ENCODE data around the gene GNAZ.

The GNAZ gene

DNA sequence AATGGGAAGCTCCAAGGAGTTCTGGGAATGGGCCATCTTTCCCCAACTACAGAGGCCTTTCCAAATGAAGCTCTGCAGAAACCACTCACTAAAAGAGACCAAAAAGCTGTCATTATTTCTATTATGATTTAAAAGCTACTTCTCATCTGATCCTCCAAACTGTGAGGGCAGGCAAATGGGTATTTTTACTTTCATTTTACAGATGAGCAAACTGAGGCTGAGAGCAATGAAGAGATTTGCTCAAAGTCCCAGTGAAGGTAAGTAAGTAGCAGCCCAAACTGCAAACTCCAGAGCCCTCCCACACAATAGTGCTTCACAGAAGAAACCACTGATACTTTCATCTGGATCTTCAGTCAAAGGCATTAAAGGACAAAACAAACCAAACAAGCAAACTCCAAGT lies 70.1 kb downstream of the GNAZ start:
- DNase-seq, result no peak

DNA sequence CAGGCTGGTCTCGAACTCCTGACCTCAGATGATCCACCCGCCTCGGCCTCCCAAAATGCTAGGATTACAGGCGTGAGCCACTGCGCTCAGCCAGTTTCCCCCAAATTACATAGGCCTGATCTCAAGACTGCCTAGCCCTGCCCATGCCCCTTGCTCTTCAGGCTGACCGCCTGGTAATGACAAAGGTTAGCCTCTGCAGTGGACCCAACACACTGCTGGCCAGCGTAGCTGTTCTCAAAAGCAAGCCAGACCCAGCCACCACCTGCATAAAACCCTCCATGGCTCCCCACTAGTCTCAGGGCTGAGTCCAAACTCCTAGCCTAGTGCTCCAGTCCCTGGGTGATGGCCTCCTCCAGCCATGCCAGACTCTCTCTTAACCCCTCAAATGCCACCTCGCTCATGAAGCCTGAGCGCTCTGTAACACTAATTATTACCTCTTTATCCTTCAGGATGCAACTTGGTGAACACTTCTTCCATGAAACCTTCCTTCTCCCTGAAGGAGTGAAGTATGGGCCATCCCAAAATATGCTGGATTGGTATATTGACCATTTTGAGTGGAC lies 72.3 kb downstream of the GNAZ start:
- DNase-seq, result no peak

DNA sequence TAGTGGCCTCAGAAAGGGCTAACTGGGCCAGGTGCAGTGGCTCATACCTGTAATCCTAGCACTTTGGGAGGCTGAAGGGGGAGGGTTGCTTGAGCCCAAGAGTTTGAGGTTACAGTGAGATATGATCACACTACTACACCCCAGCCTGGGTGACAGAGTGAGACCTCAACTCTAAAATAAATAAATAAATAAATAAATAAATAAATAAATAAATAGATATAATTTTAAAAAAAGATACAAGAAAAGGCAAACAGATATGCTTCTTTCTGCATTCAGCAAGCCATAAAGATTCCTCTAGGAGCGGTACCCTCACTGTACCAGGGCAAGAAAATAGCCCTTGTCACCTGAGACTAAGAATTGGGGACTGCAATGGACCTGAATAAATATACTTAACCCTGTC lies 72.8 kb downstream of the GNAZ start:
- no peak for DNase-seq

DNA sequence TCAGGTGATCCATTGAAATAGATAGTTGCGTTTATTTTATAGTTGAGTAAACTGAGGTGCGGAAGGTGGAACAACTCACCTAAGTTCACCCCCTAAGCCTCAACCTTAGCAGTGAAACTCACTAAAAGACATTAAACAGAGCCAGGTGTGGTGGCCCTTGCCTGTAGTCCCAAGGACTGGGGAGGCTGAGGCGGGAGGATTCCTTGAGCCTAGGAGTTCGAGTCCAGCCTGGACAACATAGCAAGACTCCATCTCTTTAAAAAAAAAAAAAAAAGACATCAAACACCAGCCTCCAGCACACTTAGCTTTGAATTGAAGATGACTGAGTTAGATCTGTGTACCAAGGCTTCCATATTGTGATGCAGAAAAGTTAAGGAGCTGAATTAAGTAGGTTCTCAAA lies 74.1 kb downstream of the GNAZ start:
- DNase-seq, result no peak

DNA sequence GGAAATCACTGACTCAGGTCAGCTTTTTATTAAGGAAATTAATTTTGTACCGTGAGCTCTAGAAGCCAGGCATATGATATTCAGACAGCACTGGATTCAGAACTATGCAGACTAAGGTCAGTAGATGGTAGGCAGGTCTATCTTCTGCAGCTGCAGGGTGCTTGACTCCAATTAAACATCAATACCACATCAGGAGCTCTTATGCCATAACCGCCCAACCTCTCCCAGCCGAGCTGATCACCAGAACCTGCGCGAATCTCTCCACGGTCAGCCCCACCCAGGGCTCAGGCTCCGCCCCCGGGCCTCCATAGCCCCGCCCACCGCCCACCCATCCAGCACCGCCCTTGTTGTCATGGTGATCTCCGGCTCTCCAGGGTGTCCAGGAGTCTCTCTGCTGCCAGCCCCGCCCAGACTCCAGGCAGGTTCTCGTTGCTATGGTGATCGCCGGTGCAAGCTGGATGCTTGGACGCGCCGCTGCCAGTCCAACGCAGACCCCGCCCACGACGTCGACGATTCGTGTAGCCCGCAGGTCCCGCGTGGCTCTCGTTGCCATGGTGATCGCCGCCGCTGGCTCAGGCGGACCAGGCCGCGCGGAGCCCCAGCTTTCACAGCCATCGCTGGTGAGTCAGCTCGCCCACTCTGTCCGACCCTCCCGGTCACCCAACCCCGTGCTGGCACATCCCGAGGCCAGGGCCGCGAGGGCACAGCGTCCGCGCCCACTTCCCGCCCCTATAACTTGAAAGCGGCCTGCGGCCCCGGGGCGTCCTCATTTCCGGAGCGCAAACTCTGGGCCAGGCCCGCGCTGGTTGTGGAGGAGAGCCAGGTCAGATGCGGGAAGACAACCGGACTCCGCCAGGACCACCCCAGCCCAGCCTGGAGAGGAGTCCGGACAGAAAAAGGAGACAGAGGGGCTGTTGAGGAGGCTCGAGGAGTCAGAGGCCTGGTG lies 74.9 kb downstream of the GNAZ start, which contains the start of gene RAB36:
RAB36 (plus strand) TSS at position 546 of the 946 bp plus-strand sequence. CDS start 1,140 bp downstream, outside the sequence.
- peak; percentile 97 for DNase-seq

DNA sequence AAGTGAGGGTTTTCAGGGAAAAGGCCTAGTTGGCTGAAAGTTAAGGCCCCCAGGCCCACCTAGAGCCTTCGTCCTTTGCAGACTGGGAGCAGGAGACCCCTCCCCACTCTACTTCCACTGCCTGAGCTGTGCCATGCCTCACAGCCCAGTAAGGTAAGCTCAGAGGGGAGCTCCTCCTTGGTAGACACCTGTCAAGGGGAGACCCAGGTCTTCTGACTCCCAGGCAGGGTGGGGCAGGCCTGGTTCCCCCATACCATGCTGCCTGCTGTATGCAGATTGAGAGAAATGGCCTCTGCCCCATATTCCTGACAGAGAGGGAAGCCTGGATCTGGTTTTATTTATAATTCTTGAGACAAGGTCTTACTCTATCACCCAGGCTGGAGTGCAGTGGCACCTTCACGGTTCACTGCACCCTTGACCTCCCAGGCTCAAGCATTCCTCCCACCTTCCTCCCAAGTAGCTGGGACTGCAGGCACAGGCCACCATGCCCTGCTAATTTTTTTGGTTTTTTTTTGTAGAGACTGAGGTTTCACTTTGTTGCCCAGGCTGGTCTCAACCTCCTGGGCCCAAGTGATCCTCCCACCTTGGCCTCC lies 75.7 kb downstream of the GNAZ start:
- no peak for DNase-seq

DNA sequence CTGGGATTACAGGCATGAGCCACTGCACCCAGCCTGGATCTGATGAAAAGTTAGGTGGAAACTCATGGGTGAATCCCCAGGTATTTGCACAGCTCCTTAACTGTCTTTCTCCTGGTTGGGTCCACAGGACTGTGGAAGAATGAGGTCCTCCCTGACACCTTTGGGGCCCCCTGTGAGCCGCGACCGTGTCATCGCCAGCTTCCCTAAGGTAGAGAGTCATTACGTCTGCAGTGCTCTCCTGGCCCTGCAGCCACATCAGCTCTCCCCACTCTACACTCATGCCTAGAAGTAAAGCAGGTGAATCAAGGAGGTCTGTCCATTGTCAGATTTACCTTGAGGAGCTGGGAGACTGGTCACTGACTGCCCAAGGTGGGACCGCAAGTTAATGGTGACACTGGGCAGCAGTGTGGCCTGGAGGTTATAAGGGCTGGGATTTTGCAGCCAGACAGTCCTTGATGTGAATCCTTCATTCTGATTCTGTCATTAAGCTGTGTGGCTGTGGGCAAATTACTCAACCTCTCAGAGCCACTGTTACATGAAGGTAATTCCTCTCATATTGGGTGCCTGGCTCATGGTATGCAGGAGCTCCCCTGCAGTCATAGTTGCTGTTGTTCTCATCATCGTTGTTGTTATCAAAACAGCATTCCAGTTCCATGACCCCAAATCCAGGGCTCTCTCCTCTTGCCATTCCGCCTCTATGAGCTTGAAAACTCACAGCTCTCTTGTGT lies 76.3 kb downstream of the GNAZ start:
- no peak for DNase-seq

DNA sequence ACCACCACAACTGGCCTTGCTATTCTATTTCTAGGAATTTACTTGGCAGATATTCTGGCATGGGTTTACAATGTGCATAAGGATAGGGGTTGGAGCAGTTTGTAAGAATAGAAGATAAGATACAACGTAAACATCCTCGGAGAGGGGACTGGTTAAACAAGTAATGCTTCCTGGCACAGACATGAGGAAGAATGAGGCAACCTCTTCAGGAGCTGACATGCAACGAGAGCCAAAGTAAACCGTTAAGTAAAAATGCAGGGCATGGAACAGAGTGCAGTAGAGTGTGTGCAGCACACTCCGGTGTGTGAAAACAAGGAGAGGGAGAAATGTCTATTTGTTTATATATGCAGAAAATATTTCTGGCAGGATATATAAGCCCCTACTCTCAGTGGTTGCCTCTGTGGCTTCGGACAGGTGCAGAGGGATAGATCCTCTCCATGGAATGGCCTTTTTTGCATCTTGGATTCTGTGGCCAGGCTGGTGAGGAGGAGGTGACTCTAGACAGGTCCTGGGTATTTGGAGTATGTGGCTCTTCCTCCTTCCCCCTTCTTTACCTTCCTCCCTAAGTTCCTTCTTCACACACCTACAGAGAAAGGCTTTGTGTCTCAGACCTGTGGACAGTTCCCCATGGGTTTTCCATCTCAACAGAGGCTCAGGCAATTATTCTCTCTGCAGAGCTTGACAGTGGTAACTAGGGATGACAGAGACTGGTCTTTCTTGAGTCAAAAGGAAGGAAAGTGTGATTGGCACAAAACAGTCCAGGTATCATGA lies 77.5 kb downstream of the GNAZ start:
- no peak for DNase-seq

DNA sequence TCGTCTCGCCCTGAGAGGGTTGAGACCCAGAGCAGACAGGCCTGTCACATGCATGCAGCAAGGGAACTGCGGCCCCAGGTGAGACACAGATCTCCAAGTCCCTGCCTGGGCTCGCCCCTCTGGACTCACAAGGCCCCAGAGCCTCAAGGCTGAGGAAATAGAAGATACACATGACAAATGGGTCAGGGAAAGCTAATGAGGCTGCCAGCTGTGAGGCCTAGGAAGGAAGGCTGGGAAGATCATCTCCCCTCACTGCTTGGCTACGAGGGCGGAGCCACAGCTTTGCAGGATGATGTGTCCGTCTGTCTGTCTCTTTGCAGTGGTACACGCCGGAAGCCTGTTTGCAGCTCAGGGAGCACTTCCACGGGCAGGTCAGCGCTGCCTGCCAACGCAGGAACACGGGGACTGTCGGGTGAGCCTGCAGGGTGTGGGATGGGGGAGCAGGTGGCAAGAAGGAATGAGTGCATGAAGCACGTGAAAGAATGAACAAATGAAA lies 79.5 kb downstream of the GNAZ start:
- DNase-seq, result no peak

DNA sequence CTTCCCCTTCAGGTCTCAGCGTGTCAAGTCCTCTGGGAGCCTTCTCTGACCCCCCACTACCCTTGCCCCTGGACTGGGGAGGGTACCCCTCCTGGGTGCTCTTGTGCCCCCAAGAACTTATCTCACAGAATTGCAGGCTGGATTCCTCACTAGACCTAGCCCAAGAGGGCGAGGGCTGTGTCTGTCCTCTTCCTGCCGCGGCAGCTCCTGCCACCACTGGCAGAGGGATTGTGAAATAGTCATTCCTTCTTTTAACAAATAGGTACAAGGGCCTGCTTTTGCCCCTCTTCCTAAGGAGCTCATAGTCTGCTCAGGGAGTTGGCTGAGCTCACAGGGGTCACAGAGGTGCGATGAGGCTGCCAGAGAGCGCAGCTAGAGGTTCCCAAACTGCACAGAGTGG lies 80.4 kb downstream of the GNAZ start:
- DNase-seq, result no peak

DNA sequence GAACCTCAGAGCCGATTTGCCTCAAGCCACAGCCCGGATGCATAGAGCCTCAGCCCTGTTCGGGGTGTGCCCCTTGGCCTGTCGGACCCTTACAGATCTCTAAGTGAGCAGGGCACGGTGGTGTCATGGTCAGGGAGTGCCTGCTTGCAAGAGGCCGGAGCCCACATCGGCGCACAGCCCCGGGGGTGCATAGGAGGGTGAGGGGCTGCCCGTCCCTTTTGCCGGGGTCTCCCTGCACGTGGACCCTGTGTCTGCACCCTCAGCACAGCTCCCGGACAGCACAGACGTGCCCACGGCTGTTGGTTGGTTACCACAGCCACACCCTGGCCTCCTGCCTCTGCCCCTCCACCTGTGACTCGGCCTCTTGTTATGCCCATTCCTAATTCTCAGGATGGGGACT lies 81.5 kb downstream of the GNAZ start:
- no peak for DNase-seq

DNA sequence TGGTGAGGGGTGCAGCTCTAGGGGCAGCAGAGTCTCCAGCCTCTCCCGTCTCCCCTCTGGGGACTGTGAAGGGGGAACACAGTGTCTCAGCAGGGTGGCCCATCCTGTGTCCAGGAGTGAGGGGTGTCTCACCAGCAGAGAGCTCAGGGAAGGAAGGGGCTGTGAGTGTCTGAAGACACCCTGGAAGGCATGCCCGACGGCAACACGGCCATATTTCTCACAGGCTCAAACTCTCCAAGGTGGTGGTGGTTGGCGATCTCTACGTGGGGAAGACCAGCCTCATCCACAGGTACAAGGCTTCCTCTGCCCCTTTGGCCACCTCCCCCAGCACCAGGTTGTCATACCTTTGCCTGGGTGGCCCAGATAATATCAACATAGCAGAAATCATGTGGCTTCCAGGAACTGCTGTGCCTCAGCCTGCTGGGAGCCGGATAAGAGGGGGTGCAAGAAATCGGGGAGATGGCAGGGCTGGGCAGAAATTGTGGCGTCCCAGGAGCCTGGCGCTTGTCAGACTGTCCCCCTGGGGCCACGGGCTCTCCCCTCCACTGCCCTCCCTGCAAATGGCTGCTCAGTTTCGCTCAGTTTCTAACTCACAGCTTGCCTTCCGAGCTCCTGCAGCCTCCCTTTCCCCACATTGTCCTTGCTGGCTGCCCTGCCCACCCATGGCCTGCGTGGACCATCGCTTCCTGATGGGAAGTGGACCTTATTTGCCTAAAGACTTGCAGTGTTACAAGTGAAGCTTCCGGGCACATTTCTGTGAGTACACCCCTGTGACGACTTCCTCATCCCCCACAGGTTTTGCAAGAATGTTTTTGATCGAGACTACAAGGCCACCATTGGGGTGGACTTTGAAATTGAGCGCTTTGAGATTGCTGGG lies 82.2 kb downstream of the GNAZ start:
- no peak for DNase-seq

DNA sequence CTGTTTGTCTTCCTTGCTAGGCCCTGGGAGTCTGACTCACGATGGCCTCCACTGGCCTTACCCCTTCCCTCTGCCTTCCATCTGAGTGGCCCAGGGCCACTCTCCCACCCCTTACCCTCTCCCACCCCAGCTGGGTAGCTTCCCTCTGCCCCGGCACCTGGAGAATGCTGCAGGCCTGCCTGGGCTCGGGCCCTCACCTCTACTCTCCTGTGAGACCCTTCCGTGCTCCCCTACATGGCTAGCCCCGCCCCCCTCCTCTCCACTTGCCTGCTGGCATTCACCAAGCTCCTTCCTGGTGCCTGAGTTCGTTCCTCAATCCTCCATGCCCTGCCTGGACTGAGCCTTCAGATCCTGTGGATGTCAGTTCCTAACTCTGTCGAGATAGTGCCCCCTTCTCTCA lies 83.7 kb downstream of the GNAZ start:
- DNase-seq, result no peak

DNA sequence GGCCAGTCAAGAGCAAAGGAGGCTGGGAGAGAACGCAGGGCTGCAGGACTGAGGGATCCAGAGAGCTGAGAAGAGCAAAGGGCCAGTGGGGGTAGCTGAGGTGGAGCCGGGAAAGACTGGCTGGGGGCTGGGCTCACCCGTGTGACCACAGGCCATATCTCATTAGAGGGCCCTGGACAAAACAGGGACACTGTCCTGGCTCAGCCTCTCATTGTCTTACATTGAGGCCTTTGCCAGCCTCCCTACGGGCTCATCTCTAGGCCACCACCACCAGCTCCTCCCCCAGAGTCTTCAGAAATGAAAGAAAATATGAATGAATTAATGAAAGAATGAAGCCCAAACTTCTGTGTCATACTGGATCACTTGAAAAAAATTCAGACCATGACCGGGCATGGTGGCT lies 84.1 kb downstream of the GNAZ start:
- DNase-seq, result no peak

DNA sequence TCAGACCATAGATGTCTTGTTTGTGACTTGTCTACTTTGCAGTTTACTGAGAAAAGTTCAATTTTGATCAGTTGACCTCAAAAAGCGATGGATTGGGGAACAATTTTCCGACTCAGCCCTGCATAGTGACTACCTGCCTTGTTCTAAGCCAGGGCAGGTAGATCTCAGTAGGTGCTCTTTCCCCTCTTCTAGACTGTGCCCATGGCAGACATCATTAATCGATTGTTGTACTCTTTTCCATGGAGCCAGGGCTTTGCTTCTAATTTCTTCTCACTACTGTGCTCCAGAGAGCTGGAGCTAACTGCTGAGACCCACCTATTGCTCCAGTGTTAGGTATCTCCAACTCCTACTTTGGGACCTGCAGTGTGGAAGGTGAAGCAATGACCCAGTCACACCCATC lies 84.8 kb downstream of the GNAZ start:
- no peak for DNase-seq

DNA sequence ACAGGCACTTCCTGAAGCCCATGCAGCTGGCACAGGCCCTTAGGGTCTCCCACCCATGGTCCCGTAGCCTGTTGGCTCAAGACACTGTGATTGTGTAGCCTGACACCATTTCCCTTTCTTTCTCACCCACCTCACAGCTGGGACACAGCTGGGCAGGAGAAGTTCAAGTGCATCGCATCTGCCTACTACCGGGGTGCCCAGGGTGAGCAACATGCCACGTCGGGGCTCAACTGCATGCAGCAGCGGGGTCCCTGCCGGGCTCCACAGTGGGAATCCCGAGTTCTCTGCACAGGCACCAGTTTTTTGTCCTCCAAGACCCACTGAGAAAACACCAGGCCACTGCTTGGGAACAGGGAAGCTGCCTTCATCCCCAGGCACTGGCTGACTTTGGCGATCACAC lies 85.5 kb downstream of the GNAZ start:
- DNase-seq, result no peak

DNA sequence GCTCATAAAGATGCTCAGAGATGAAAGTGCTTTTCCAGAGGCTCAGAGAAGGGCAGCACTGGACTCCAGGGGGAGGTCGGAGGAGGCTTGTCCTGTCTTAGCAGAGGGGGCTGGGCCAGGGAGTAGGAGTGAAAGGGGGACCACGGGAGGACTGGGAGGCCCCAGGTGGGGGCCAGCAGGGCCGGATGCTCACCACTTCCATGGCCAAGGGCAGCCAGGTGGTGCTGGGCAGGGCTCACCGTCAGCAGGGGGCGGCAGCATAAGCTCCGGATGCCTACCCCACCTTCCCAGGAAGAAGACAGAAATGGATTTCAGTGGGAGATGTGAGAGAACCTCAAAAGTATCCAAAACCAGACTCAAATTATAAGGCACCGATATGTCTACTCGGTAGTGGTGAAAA lies 86.0 kb downstream of the GNAZ start:
- DNase-seq, result no peak

DNA sequence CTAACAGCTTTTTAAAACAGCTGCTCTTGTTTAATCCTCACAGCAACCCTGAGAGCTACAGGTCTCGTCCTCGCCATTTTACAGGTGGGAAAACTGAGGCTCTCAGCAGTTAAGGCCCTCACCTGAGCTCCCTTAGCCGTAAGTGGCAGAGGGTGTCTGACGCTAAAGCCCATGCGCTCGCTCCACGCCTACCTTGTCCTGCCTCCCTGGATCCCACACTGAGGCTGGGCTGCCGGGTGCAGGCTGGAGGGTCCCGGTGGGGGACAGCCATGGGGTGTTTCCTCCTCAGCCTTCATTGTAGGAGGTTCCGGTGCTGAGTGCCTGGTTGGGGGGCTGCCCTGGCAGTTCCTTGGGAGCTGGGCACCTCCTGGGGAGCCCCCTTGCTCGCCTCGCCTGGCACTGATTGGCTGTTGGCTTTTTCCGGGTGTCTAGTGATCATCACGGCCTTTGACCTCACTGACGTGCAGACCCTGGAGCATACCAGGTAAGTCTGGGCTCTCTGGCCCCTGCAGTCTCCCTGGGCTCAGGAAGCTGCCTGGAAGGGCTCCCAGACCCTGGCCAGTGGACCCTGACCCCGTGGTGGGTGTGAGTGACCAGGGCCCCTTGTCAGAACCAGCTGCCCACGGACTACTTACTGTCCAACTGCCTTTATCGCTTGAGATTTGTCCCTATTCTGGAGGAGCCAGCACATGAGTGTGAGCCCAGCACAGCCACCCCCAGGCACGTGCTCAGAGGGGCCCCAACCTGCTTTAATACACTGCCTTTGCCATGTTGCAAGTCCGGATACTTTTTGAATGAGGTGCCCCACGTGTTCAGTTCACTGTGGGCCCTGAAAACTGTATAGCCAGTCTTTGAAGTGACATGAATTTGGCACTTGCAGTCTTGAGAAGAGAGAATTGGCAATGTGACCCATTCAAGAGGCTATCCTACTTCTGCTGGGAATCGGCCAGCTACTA lies 87.5 kb downstream of the GNAZ start:
- DNase-seq, result no peak

DNA sequence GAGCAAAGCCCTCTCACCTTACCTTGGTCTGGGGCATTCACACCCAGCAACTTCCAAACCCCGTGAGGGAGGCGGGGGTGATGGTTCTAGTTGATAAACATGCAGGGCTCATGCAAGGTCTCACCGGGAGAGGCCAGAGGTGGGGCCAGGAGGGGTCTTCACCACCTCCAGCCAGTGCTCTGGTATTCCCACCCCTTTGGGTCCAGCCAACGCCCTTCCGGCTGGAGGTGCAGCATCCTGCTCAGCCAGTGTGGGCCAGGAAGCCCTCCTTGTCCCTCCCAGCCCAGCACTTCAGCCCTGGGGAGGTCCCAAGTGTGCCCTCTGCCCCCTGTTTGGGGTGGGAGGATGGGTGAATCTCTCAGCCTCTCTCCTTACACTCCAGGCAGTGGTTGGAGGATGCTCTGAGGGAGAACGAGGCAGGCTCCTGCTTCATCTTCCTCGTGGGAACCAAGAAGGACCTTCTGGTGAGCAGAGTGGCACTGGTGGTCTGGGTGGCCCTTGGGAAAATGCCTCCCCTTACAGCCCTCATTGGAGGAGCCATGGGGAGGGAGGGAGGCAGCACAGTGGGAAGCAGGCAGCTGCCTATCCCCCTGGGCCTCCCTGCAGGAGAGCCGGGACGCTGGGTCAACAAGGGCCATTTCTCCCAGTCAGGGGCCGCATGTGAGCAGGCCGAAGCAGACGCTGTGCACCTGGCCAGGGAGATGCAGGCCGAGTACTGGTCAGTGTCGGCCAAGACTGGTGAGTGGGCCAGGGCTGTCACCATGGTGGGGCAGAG lies 88.4 kb downstream of the GNAZ start:
- DNase-seq, result no peak

DNA sequence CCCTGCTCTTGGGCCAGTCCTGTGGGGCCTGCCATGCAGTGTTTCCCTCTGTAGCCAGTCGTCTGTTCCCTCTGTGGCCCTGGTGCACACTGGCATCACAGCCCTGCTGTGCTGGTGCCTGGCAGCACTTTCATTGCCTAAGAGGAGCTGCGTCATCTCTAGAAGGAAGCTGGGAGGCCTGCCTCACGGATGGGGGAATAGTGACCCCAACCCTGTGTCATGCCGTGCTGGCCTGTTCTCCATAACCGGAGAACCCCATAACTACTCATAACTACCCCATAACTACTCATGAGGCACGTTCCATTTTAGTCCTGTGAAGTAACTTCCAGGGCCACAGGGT lies 88.9 kb downstream of the GNAZ start:
- DNase-seq, result no peak
